ENCODE results near the gene WNT11. TPM values are rescaled to one million over a fixed set of nuclear protein-coding genes. Genes with fewer than 3 reads are reported as not detected.

WNT11 gene
- total RNA-seq, 1 experiment from 2014 or later = 0.40 TPM

DNA sequence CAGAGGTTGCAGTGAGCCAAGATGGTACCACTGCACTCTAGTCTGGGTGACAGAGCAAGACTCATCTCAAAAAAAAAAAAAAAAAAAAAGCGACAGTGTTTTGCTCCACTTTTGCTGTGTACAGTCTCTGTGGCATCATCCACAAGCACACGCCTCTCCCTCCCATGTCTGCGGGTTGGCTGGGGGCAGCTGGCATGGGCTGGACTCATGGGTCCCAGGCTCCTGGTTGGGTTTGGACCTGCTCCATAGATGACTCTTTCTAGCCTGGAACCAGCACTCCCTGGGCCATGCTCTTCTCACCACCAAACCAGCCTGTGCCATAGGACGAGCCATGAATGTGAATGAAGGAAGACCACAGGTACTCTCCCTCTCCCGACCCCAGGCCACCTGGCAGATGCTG is 7.9 kb upstream of the WNT11 start:
- no peak overlapping the region for H3K27ac ChIP-seq (ENCODE audit: low read length)
- peaks cover 2% of the 10 kb centered on the region; the same call in 1 of the 2 replicates for H3K4me1 ChIP-seq (ENCODE audit: insufficient read depth, low read length)
- H3K27me3 ChIP-seq (ENCODE audit: low read length) = peaks cover 25% of the 10 kb centered on the region
- DNase-seq = no peak
- no peaks in the 10 kb centered on the region for H3K36me3 ChIP-seq (ENCODE audit: low read depth, low read length)
- no peaks in the 10 kb centered on the region for H3K79me2 ChIP-seq (ENCODE audit: low read length)
- no peaks in the 10 kb centered on the region for H4K20me1 ChIP-seq (ENCODE audit: low read length)
- no peaks in the 10 kb centered on the region for H3K9me2 ChIP-seq (replicated peaks; ENCODE audit: low read length)
- H2AFZ ChIP-seq (ENCODE audit: low read length) = no peak overlapping the region
- intact Hi-C loops (cut with micrococcal nuclease) = no loop called here
- H3K4me2 ChIP-seq (ENCODE audit: low read length) = no peak overlapping the region
- ATAC-seq = no peak
- POLR2A ChIA-PET (ENCODE audit: unreplicated experiment) = no interaction called here
- no peaks in the 10 kb centered on the region for H3K9me3 ChIP-seq (ENCODE audit: low read length)
- no peak overlapping the region for H3K4me3 ChIP-seq (ENCODE audit: low read length)
- no peak overlapping the region for H3K9ac ChIP-seq (ENCODE audit: low read length)
- BruUV-seq (replicated peaks) = no TSS peak
- TF ChIP-seq EZH2 (IDR thresholded peaks at IDR 0.05; ENCODE audit: low read length, unreplicated experiment) (no peak), EZH2phosphoT487 (IDR thresholded peaks at IDR 0.05; ENCODE audit: borderline replicate concordance, low read length) (no peak)
- TF ChIP-seq, protein P1, sequence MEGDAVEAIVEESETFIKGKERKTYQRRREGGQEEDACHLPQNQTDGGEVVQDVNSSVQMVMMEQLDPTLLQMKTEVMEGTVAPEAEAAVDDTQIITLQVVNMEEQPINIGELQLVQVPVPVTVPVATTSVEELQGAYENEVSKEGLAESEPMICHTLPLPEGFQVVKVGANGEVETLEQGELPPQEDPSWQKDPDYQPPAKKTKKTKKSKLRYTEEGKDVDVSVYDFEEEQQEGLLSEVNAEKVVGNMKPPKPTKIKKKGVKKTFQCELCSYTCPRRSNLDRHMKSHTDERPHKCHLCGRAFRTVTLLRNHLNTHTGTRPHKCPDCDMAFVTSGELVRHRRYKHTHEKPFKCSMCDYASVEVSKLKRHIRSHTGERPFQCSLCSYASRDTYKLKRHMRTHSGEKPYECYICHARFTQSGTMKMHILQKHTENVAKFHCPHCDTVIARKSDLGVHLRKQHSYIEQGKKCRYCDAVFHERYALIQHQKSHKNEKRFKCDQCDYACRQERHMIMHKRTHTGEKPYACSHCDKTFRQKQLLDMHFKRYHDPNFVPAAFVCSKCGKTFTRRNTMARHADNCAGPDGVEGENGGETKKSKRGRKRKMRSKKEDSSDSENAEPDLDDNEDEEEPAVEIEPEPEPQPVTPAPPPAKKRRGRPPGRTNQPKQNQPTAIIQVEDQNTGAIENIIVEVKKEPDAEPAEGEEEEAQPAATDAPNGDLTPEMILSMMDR (conservative IDR thresholded peaks at IDR 0.05; ENCODE audit: low read depth, low read length) = no peak
- H3F3A ChIP-seq (ENCODE audit: low read length, unreplicated experiment) = no peaks in the 10 kb centered on the region
- CTCF ChIA-PET = no interaction called here

DNA sequence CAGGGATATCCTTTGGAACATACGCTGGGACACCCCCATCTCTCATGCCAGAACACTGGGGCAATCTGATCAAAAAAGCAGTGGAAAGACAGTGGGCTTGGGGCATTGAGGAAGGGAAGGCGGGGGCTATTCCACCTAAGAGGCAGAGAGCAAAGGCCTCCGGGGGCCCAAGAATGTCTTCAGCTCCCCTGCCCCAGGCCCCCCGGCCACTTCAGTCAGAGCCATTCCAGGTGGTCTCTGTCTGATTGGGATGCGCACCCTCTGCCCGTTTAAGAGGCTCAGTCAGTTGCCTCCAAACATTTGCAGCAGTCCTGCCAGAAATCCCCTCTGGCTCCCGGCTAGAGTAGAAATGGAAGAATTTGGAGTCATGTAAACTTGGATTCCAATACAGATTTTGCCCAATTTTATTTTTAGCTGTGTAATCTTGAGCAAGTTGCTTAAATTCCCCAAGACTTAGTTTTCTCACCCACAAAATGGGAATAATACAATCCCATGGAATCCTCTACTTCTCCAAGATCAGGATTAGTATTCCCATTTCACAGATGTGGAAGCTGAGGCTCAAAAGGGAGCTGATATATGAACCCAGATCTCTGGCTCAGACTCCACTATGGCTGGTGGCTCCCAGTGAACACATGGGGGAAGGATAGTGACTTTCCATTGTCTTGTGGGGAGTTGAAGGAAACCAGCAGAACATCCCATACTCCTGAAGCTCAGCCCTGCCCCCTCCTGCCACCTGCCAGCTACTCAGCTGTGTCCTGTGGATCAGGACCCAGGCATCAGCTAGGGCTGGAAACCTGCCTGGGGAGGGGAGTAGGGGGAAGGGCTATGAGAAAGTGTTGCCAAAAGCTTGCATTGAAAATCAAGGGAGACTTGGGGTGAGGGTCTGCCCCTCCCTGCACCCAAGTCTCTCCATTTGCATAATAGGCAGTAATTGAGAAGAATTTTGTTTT is 6.1 kb upstream of the WNT11 start:
- H3K4me2 ChIP-seq (ENCODE audit: low read length) = no peak overlapping the region
- H2AFZ ChIP-seq (ENCODE audit: low read length) = no peak overlapping the region
- no peaks in the 10 kb centered on the region for H3K9me3 ChIP-seq (ENCODE audit: low read length)
- CTCF ChIA-PET = interaction anchor here (0.5 kb wide), 1 partner anchor 14 kb away, joined by 3 read pairs; no protein-coding TSS in a partner anchor
- no TSS peak for BruUV-seq (replicated peaks)
- no peak overlapping the region for H3K4me3 ChIP-seq (ENCODE audit: low read length)
- no peak overlapping the region for H3K9ac ChIP-seq (ENCODE audit: low read length)
- intact Hi-C loops (cut with micrococcal nuclease) = no loop called here
- peaks cover 31% of the 10 kb centered on the region for H3K27me3 ChIP-seq (ENCODE audit: low read length)
- DNase-seq (no peak), ATAC-seq (no peak)
- H3K27ac ChIP-seq (ENCODE audit: low read length) = no peak overlapping the region
- no peaks in the 10 kb centered on the region for H3K79me2 ChIP-seq (ENCODE audit: low read length)
- H3K36me3 ChIP-seq (ENCODE audit: low read depth, low read length) = no peaks in the 10 kb centered on the region
- POLR2A ChIA-PET (ENCODE audit: unreplicated experiment) = no interaction called here
- TF ChIP-seq EZH2phosphoT487 (IDR thresholded peaks at IDR 0.05; ENCODE audit: borderline replicate concordance, low read length) = no peak
- TF ChIP-seq EZH2 (IDR thresholded peaks at IDR 0.05; ENCODE audit: low read length, unreplicated experiment) = no peak
- TF ChIP-seq, protein P1 (conservative IDR thresholded peaks at IDR 0.05; ENCODE audit: low read depth, low read length) = no peak
- H4K20me1 ChIP-seq (ENCODE audit: low read length) = no peaks in the 10 kb centered on the region
- H3K4me1 ChIP-seq (ENCODE audit: insufficient read depth, low read length) = peaks cover 17% of the 10 kb centered on the region
- no peaks in the 10 kb centered on the region for H3F3A ChIP-seq (ENCODE audit: low read length, unreplicated experiment)
- no peaks in the 10 kb centered on the region for H3K9me2 ChIP-seq (replicated peaks; ENCODE audit: low read length)
